OCI-M1 (cell line): ENCODE results near the gene HSPA1B.

Source experiments
- DNase-seq: peaks from one replicate; lab custom pipeline; 2025; lab: John Stamatoyannopoulos, UW

The HSPA1B gene

GRCh38 chr6:31879143-31879542 is 51.6 kb downstream of the HSPA1B start:
- no peak for DNase-seq
